MM.1S (cell line): ENCODE data around the gene ZNF124.
"Not testable (repeated sequence)": the region's sequence is repeated elsewhere in the genome, so short reads cannot be mapped to it uniquely, and the experiment has no call there.

Experiments used
- DNase-seq: peaks from one replicate; pipeline ENCODE4 v3.0.0-alpha.2; 2015
- H2AFZ ChIP-seq: fragments of 300-600 bp; sonication (generic); 2 replicates; pipeline ENCODE4 v1.6.0; 2016; ENCODE audit warnings: antibody characterized with exemption, low read length
- H3F3A ChIP-seq: fragments of 300-600 bp; sonication (generic); 2 replicates; pipeline ENCODE4 v1.6.1; 2016; ENCODE audit warnings: mild to moderate bottlenecking, antibody characterized with exemption, low read length, moderate library complexity, mixed read lengths; ENCODE audit not compliant: insufficient read depth
- H3K27ac ChIP-seq: fragments of 300-600 bp; sonication (generic); 2 replicates; pipeline ENCODE4 v1.5.1; 2016; ENCODE audit warnings: mild to moderate bottlenecking, low read length
- H3K27me3 ChIP-seq: fragments of 300-600 bp; sonication (generic); replicated peaks from 2 replicates; pipeline ENCODE4 v1.6.0; 2016; ENCODE audit warnings: low read length; ENCODE audit not compliant: insufficient read depth
- H3K36me3 ChIP-seq: fragments of 300-600 bp; sonication (generic); replicated peaks from 2 replicates; pipeline ENCODE4 v1.6.1; 2016; ENCODE audit warnings: mild to moderate bottlenecking, low read length, mixed read lengths; ENCODE audit not compliant: insufficient read depth
- H3K4me1 ChIP-seq: fragments of 300-600 bp; sonication (generic); 2 replicates; pipeline ENCODE4 v1.6.1; 2016; ENCODE audit warnings: low read length, mixed read lengths
- H3K4me2 ChIP-seq: fragments of 300-600 bp; sonication (generic); 2 replicates; pipeline ENCODE4 v1.6.0; 2016; ENCODE audit warnings: low read depth, low read length
- H3K4me3 ChIP-seq: fragments of 300-600 bp; sonication (generic); 2 replicates; pipeline ENCODE4 v1.5.1; 2016; ENCODE audit warnings: low read length, mixed read lengths
- H3K79me2 ChIP-seq: fragments of 300-600 bp; sonication (generic); 2 replicates; pipeline ENCODE4 v1.6.1; 2016; ENCODE audit warnings: mixed run types, low read length, mixed read lengths
- H3K9ac ChIP-seq: fragments of 300-600 bp; sonication (generic); 2 replicates; pipeline ENCODE4 v1.6.1; 2016; ENCODE audit warnings: low read length, mixed read lengths
- H3K9me2 ChIP-seq: fragments of 300-600 bp; sonication (generic); replicated peaks from 2 replicates; pipeline ENCODE4 v1.6.1; 2016; ENCODE audit warnings: mild to moderate bottlenecking, low read length, mixed read lengths; ENCODE audit not compliant: insufficient read depth
- H3K9me3 ChIP-seq: fragments of 300-600 bp; sonication (generic); replicated peaks from 2 replicates; pipeline ENCODE4 v1.6.1; 2016; ENCODE audit warnings: mild to moderate bottlenecking, low read length, mixed read lengths; ENCODE audit not compliant: insufficient read depth
- H4K20me1 ChIP-seq: fragments of 300-600 bp; sonication (generic); 2 replicates; pipeline ENCODE4 v1.6.1; 2016; ENCODE audit warnings: mild to moderate bottlenecking, low read length, moderate library complexity, mixed read lengths; ENCODE audit not compliant: insufficient read depth
- CTCF ChIP-seq: fragments of 300-600 bp; sonication (generic); IDR thresholded peaks from 2 replicates; pipeline ENCODE4 v1.5.1; 2016; ENCODE audit warnings: antibody characterized with exemption, low read length, mixed read lengths
- EZH2 ChIP-seq: fragments of 300-600 bp; sonication (generic); optimal IDR thresholded peaks from 2 replicates; pipeline ENCODE3; 2017; ENCODE audit warnings: low read depth, mild to moderate bottlenecking, antibody characterized with exemption, low read length, mixed read lengths
- EZH2phosphoT487 ChIP-seq: fragments of 300-600 bp; sonication (generic); IDR thresholded peaks from 2 replicates; pipeline ENCODE4 v1.6.1; 2018; ENCODE audit warnings: antibody characterized with exemption, low read length

The ZNF124 gene

DNA sequence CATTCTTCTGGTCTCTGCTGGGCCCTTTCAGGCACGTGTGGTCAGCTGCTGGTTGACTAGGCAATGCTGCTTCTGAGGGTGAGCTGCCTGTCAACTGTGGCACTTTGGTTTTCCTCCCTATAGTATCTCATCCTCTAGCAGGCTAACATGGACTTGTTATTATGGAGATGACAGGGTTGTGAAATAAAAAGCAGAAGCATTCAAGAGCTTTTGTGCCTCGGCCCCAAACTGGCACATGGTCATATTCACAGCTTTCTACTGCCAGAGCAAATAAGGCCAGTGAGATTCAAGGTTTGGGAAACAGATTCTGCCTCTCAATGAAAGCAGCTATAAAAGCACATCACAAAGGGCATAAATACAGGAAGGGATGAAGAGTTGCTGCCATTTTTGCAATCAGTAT is 1.6 kb upstream of the ZNF124 start:
- no peak overlapping the region for H3K27ac ChIP-seq
- H3K36me3 ChIP-seq = no peaks in the 10 kb centered on the region
- no peaks in the 10 kb centered on the region for H3F3A ChIP-seq
- DNase-seq = no peak
- H2AFZ ChIP-seq = no peak overlapping the region
- no peaks in the 10 kb centered on the region for H3K27me3 ChIP-seq
- TF ChIP-seq EZH2 = no peak
- no peak for TF ChIP-seq EZH2phosphoT487
- TF ChIP-seq CTCF = no peak
- H3K9ac ChIP-seq = no peak overlapping the region
- H4K20me1 ChIP-seq = no peaks in the 10 kb centered on the region
- H3K9me2 ChIP-seq = no peaks in the 10 kb centered on the region
- no peaks in the 10 kb centered on the region for H3K9me3 ChIP-seq
- H3K79me2 ChIP-seq = peaks cover 8% of the 10 kb centered on the region
- H3K4me3 ChIP-seq = no peak overlapping the region
- H3K4me1 ChIP-seq = no peaks in the 10 kb centered on the region
- H3K4me2 ChIP-seq = no peak overlapping the region

DNA sequence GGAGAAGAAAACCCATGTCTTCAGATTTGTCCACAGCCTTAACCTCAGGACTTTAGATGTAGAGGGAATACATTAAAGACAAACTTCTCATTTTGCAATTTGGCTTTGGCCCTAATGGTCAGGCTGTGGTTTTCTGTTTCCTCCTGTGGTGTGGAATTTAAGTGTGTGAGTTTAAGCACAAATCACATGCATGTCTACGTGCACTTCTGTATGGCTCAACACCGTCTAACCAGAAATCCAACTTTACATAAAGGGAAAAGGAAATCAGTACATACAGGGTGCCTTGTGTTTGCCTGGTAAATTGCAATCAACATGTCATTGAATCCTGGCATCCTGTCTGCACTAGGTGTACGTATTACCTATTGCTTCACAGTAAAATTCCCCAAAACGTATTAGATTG is 1.2 kb upstream of the ZNF124 start:
- Histone ChIP-seq H3K4me2 (no peak overlapping the region), H2AFZ (no peak overlapping the region), H3K4me3 (no peak overlapping the region), H3K36me3 (no peaks in the 10 kb centered on the region), H3K27ac (no peak overlapping the region), H3K9ac (no peak overlapping the region), H3K79me2 (peaks cover 12% of the 10 kb centered on the region), H3K4me1 (no peaks in the 10 kb centered on the region), H3F3A (no peaks in the 10 kb centered on the region), H3K27me3 (no peaks in the 10 kb centered on the region), H4K20me1 (no peaks in the 10 kb centered on the region), H3K9me3 (no peaks in the 10 kb centered on the region), H3K9me2 (no peaks in the 10 kb centered on the region)
- no peak for TF ChIP-seq EZH2
- no peak for TF ChIP-seq CTCF
- no peak for TF ChIP-seq EZH2phosphoT487
- no peak for DNase-seq

DNA sequence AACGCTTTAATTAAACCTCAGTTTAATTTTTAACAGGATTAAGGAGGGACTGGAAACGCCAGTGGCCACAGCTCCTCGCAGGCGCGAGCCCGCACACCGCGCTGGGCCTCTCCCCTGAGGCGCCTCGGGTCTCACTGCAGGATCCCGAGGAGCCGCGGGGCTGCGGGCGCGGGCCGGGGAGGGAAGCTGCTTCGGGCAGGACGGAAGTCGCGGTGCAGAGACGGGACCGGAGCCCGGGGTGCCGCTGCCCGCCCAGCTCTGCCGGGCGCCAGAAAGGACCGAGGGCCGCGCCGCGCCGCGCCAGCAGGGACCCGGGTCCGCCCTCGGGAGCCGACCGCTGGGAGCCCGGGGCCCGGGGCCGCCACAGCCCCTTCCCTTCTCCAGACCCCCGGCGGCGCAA is 377 bp downstream of the ZNF124 start:
- not testable (repeated sequence) for H3K27me3 ChIP-seq, DNase-seq, H3K36me3 ChIP-seq, H3K9me2 ChIP-seq, H3K4me1 ChIP-seq, H3K9me3 ChIP-seq, H3K4me3 ChIP-seq, H3F3A ChIP-seq, H3K27ac ChIP-seq, H3K9ac ChIP-seq, H4K20me1 ChIP-seq, H2AFZ ChIP-seq, H3K4me2 ChIP-seq
- peaks cover 28% of the 10 kb centered on the region for H3K79me2 ChIP-seq

DNA sequence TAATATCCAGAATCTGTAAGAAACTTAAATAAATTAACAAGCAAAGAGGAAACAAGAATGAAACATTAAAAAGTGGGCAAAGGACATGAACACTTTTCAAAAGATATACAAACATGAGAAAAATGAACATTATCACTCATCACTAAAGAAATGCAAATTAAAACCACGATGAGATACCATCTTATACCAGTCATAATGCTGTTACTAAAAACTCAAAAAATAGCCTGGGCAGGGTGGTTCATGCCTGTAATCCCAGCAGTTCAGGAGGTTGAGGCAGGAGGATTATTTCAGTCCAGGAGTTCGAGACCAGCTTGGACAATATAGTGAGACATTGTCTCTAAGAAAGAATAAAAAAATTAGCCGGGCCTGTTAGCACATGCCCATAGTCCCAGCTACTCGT is 6.1 kb downstream of the ZNF124 start:
- H3K27me3 ChIP-seq = no peaks in the 10 kb centered on the region
- H3K79me2 ChIP-seq = peaks cover 84% of the 10 kb centered on the region
- H3K4me1 ChIP-seq = no peaks in the 10 kb centered on the region
- no peak overlapping the region for H3K9ac ChIP-seq
- no peaks in the 10 kb centered on the region for H3F3A ChIP-seq
- peaks cover 12% of the 10 kb centered on the region; the same call in 1 of the 2 replicates for H3K36me3 ChIP-seq
- H2AFZ ChIP-seq = no peak overlapping the region
- no peak overlapping the region for H3K4me3 ChIP-seq
- no peak for TF ChIP-seq CTCF
- no peak for TF ChIP-seq EZH2phosphoT487
- no peak for TF ChIP-seq EZH2
- no peaks in the 10 kb centered on the region for H3K9me3 ChIP-seq
- no peaks in the 10 kb centered on the region for H4K20me1 ChIP-seq
- no peak overlapping the region for H3K4me2 ChIP-seq
- no peak for DNase-seq
- no peaks in the 10 kb centered on the region for H3K9me2 ChIP-seq
- H3K27ac ChIP-seq = no peak overlapping the region
